ENCODE results near the gene RNF2. TPM values are rescaled to one million over a fixed set of nuclear protein-coding genes. Genes with fewer than 3 reads are reported as not detected.

Gene RNF2
- total RNA-seq, 2 experiments from 2014 or later = 18.6 to 22.5 TPM

DNA sequence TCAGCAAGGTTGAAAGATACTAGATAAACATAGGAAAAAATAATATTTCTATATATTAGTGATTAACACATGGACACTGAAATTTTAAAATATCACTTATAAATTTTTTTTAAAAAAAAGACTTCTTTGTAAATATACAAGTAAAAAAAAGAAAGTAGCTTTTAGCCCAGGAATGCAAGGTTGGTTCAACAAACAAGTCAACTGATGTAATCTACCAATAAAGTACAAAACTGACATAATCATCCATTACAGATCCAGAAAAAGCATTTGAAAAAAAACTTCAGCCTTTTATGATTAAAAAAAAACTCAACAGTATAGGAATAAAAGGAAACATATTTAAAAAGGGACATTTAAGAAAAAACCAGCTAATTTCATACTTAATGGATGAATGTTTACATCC lies 63.0 kb downstream of the RNF2 start:
- ATAC-seq = no peak
- no peaks in the 10 kb centered on the region for H3K27me3 Mint-ChIP-seq (ENCODE audit: low read depth)
- POLR2A ChIA-PET = no interaction called here
- no peak for DNase-seq
- H3K27ac Mint-ChIP-seq = no peak overlapping the region
- H3K4me1 Mint-ChIP-seq (ENCODE audit: low read depth) = no peaks in the 10 kb centered on the region
- H3K4me3 Mint-ChIP-seq = no peak overlapping the region
- CTCF ChIA-PET = no interaction called here
- peaks cover 17% of the 10 kb centered on the region for H3K36me3 Mint-ChIP-seq (ENCODE audit: low read depth)
- peaks cover 10% of the 10 kb centered on the region for H3K9me3 Mint-ChIP-seq (ENCODE audit: insufficient read depth)

DNA sequence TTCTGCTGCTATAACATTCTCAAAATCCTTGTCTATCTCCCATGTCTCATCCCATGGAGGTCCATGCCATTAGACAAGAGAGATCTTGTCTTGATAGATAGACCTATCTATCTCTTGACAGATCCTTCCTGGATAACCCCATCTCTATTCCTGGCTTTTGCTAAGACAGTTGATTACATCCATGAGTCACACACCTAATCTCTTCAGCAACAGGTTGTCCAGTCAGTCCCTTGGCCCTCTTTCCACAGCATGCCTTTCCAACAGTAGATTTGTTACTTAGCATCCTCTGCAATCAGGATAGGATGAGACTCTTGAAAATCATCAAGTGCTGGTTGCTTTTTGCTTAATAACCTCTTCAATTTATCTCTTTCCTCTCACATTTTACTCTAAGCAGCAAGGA lies 64.8 kb downstream of the RNF2 start:
- Mint-ChIP-seq H3K36me3 (ENCODE audit: low read depth) (peaks cover 7% of the 10 kb centered on the region), H3K4me1 (ENCODE audit: low read depth) (no peaks in the 10 kb centered on the region), H3K4me3 (no peak overlapping the region), H3K27ac (no peak overlapping the region), H3K9me3 (ENCODE audit: insufficient read depth) (peaks cover 10% of the 10 kb centered on the region), H3K27me3 (ENCODE audit: low read depth) (no peaks in the 10 kb centered on the region)
- ChIA-PET CTCF (no interaction called here), POLR2A (no interaction called here)
- DNase-seq = no peak
- ATAC-seq = no peak

DNA sequence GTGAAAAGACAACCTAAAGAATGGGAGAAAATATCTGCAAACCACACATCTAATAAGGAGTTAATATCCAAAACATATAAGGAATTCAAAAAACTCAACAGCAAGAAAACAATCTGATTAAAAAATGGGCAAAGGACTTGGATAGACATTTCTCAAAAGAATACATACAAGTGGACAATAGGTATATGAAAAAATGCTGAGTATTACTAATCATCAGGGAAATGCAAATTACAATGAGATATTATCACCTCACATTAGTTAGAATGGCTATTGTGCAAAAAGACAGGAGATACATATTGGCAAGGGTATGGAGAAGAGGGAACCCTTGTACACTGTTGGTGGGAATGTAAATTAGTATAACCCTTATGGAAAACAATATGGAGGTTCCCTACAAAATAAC lies 66.5 kb downstream of the RNF2 start:
- DNase-seq (no peak), ATAC-seq (no peak)
- H3K27ac Mint-ChIP-seq = no peak overlapping the region
- H3K27me3 Mint-ChIP-seq (ENCODE audit: low read depth) = no peaks in the 10 kb centered on the region
- peaks cover 7% of the 10 kb centered on the region for H3K36me3 Mint-ChIP-seq (ENCODE audit: low read depth)
- ChIA-PET POLR2A (no interaction called here), CTCF (no interaction called here)
- H3K4me1 Mint-ChIP-seq (ENCODE audit: low read depth) = no peaks in the 10 kb centered on the region
- peaks cover 10% of the 10 kb centered on the region for H3K9me3 Mint-ChIP-seq (ENCODE audit: insufficient read depth)
- H3K4me3 Mint-ChIP-seq = no peak overlapping the region

DNA sequence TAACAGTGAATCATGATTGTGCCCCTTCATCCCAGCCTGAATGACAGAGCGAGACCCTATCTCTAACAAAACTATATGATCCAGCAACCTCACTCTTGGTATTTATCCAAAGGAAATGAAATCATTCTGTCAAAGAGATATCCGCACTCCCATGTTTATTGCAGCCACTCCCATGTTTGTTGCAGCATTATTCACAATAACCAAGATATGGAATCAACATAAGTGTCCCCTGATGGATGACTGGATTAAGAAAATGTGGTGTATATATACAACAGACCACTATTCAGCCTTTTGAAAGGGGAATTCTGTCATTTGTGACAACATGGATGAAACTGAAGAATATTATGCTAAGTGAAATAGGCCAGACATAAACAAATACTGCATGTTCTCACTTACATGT lies 67.0 kb downstream of the RNF2 start:
- H3K36me3 Mint-ChIP-seq (ENCODE audit: low read depth) = peaks cover 7% of the 10 kb centered on the region
- H3K27ac Mint-ChIP-seq = no peak overlapping the region
- no peak overlapping the region for H3K4me3 Mint-ChIP-seq
- POLR2A ChIA-PET = no interaction called here
- CTCF ChIA-PET = no interaction called here
- H3K27me3 Mint-ChIP-seq (ENCODE audit: low read depth) = no peaks in the 10 kb centered on the region
- H3K4me1 Mint-ChIP-seq (ENCODE audit: low read depth) = no peaks in the 10 kb centered on the region
- no peak for ATAC-seq
- DNase-seq = no peak
- H3K9me3 Mint-ChIP-seq (ENCODE audit: insufficient read depth) = peaks cover 10% of the 10 kb centered on the region

DNA sequence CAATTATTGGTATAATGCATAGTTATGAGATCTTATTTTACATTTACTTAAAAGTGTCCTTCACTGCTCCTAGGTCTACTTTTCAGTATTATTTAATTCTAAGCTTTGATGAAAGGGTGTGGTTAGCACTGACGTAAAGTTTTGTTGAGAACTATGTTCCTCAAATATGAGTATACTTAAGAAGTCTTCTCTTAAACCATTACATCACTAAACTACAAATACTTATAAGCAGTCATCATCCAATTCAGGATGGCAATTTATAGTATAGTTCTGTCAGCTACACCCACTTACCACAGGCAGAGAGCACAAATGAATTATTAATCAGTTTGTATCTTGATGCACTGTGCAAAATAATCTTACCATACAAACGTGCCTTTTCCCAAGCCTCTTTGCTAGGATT lies 84.3 kb downstream of the RNF2 start:
- Mint-ChIP-seq H3K4me1 (ENCODE audit: low read depth) (no peaks in the 10 kb centered on the region), H3K27ac (no peak overlapping the region), H3K4me3 (no peak overlapping the region), H3K36me3 (ENCODE audit: low read depth) (peaks cover 47% of the 10 kb centered on the region), H3K9me3 (ENCODE audit: insufficient read depth) (peaks cover 4% of the 10 kb centered on the region), H3K27me3 (ENCODE audit: low read depth) (no peaks in the 10 kb centered on the region)
- DNase-seq = no peak
- ChIA-PET POLR2A (no interaction called here), CTCF (no interaction called here)
- ATAC-seq = no peak

DNA sequence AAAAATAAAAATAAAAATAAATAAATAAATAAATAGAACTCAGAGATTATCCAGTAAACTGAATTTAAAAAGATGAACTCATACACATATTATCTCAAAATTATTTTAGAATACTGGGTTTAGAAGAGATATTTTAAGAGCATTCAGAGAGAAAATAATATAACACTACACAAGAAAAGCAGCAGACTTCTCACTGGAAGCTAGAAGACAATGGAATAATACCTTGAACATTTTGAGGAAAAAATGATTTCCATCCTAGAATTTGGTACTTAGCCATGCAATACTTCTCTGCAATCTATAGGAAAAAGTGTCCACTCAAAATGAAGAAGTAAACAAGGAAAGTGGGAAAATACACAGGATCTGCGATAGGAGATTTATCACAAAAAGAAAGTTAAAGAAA lies 87.2 kb downstream of the RNF2 start:
- Mint-ChIP-seq H3K9me3 (ENCODE audit: insufficient read depth) (peaks cover 4% of the 10 kb centered on the region), H3K27ac (no peak overlapping the region), H3K4me3 (no peak overlapping the region), H3K36me3 (ENCODE audit: low read depth) (peaks cover 49% of the 10 kb centered on the region), H3K4me1 (ENCODE audit: low read depth) (no peaks in the 10 kb centered on the region), H3K27me3 (ENCODE audit: low read depth) (no peaks in the 10 kb centered on the region)
- ChIA-PET CTCF (interaction anchor here (1.5 kb wide), 1 partner anchor 37 kb away, joined by 4 read pairs; no protein-coding TSS in a partner anchor), POLR2A (no interaction called here)
- DNase-seq (no peak), ATAC-seq (no peak)

DNA sequence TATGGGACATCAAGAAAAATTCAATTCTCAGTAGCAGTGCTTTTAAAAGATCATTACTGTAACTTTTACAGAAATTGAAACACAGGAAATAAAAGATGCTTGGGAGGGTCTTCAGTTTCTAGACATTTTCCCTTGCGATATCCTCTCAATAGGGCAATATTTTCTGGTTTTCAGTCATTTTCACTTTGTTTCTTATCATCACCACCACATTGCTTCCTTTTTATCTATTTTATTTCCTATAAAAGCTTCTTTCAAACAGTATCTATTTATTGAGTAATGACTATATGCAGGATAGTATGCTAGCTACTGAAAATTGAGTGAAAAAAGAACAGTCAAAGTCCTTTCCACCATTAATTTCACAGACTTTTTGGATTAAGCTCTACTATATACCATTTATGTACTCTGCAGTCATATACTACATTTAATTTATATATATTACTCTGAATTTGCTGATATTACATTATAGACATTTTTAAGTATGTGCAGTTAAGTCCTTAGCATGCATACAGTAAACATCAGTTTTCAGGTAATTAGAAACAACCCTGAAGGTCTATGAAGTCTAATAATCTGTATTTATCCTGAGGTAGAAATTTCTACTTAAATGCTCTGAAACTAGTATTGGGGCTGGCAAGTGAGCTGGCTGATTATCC lies 92.7 kb downstream of the RNF2 start:
- no peaks in the 10 kb centered on the region for H3K9me3 Mint-ChIP-seq (ENCODE audit: insufficient read depth)
- no peak overlapping the region for H3K4me3 Mint-ChIP-seq
- ChIA-PET POLR2A (no interaction called here), CTCF (interaction anchor here (0.6 to 1.0 kb wide), 2 partner anchors 32 to 333 kb away, joined by 3 read pairs; no protein-coding TSS in a partner anchor)
- H3K27me3 Mint-ChIP-seq (ENCODE audit: low read depth) = no peaks in the 10 kb centered on the region
- ATAC-seq = no peak
- no peak overlapping the region for H3K27ac Mint-ChIP-seq
- DNase-seq = no peak
- H3K4me1 Mint-ChIP-seq (ENCODE audit: low read depth) = peaks cover 4% of the 10 kb centered on the region
- peaks cover 46% of the 10 kb centered on the region for H3K36me3 Mint-ChIP-seq (ENCODE audit: low read depth)

DNA sequence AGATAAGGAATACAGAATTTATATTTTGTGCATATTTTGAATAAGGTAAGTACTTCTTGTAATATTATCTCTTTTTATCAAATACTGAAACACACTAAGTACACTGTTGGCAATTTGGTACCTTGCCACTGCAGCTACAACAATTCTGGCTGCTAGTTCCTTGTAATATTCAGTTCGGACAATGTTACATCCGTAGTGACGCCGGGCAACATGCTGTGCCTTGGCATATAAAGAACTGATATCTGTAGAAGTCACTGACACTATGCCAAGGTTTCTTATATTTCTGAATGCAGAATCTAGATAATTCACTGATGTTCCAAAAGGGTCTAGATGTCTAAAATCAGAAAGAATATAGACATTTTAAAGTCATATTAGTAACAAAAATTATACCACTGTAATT lies 93.9 kb downstream of the RNF2 start:
- Mint-ChIP-seq H3K27me3 (ENCODE audit: low read depth) (no peaks in the 10 kb centered on the region), H3K27ac (no peak overlapping the region), H3K36me3 (ENCODE audit: low read depth) (peaks cover 39% of the 10 kb centered on the region), H3K9me3 (ENCODE audit: insufficient read depth) (no peaks in the 10 kb centered on the region), H3K4me1 (ENCODE audit: low read depth) (peaks cover 4% of the 10 kb centered on the region), H3K4me3 (no peak overlapping the region)
- ChIA-PET CTCF (interaction anchor here (1.0 kb wide), 1 partner anchor 30 kb away, joined by 3 read pairs; no protein-coding TSS in a partner anchor), POLR2A (no interaction called here)
- ATAC-seq (no peak), DNase-seq (no peak)

DNA sequence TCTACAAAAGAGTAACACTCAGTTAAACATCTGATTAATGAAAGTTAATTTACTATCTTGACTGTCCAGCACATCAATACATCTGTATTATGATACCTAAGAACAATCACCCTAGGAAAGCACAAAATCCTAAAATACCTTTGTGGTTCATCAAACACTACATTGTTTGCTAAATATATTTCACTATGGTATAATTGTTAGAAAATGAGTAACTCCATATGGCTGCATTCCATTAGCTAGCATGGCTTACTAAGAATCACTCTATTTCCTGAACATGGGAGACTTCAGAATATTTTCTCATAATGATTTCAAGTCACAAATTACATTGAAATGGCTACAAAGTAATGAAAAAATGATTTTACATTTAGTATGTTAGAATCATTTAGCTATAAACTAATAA lies 98.9 kb downstream of the RNF2 start:
- Mint-ChIP-seq H3K9me3 (ENCODE audit: insufficient read depth) (no peaks in the 10 kb centered on the region), H3K27me3 (ENCODE audit: low read depth) (no peaks in the 10 kb centered on the region), H3K4me3 (no peak overlapping the region), H3K4me1 (ENCODE audit: low read depth) (no peaks in the 10 kb centered on the region), H3K27ac (no peak overlapping the region), H3K36me3 (ENCODE audit: low read depth) (peaks cover 42% of the 10 kb centered on the region)
- DNase-seq (no peak), ATAC-seq (no peak)
- CTCF ChIA-PET = interaction anchor here (0.9 to 1.7 kb wide), 4 partner anchors 10 to 26 kb away, joined by 3 to 8 read pairs (median 3); no protein-coding TSS in a partner anchor
- POLR2A ChIA-PET = no interaction called here

DNA sequence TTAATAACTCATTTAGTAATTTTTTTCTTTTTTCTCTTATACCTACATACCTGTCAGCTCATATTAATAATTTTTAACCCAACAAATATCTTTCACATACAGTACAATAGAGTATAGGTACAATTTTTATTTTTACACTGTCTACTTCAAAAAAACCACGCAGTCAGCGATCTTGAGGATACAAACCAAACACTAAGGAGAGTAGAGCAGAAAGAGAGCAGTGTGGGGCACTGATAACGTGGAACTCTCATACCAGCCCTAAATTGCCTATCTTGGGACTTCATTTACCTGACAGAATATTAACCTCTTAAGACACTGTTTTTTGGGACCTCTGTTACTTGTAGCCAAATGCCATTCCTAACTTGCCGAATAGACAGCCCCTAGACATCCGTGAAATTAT lies 105.9 kb downstream of the RNF2 start:
- CTCF ChIA-PET = no interaction called here

More for the DNA sequence above, 105.9 kb downstream of the RNF2 start:
- POLR2A ChIA-PET = no interaction called here
- Mint-ChIP-seq H3K4me1 (ENCODE audit: low read depth) (peaks cover 24% of the 10 kb centered on the region), H3K9me3 (ENCODE audit: insufficient read depth) (no peaks in the 10 kb centered on the region), H3K36me3 (ENCODE audit: low read depth) (peaks cover 28% of the 10 kb centered on the region), H3K27ac (no peak overlapping the region), H3K27me3 (ENCODE audit: low read depth) (no peaks in the 10 kb centered on the region), H3K4me3 (no peak overlapping the region)
- ATAC-seq (no peak), DNase-seq (no peak)

Other genes starting within 250 kb of the RNF2 start
- 10 to 100 TPM; 28.6 to 28.7 TPM for gene NIBAN1, start 71.0 kb upstream of the RNF2 start, total RNA-seq
- gene TRMT1L, start 111.4 kb downstream of the RNF2 start, total RNA-seq = 10 to 100 TPM; 20.5 to 21.4 TPM
- gene SWT1, start 111.6 kb downstream of the RNF2 start, total RNA-seq = 1 to 10 TPM; 2.1 to 2.2 TPM